CD14-positive monocyte (primary cell): ENCODE results near the gene ACTL6B. TPM values are rescaled to one million over a fixed set of nuclear protein-coding genes. Genes with fewer than 3 reads are reported as not detected.
A peak's percentile ranks its signal among the peaks of the same experiment; 100 is the strongest.

ENCODE experiments used
- DNase-seq, 3 donors: peaks; one replicate each; pipeline ENCODE4 v3.0.0-alpha.2; 2011 to 2022
- H2AFZ ChIP-seq: 2 replicates; pipeline ENCODE4 v1.6.0; 2012; ENCODE audit warnings: mild to moderate bottlenecking, low read depth, low read length, inconsistent platforms; ENCODE audit not compliant: insufficient read depth, poor library complexity, severe bottlenecking
- H3K27ac ChIP-seq, 2 donors: 1 replicate in 1 of 2; 2 replicates in 1 of 2; pipeline ENCODE4 v1.5.1; 2012 to 2013; ENCODE audit warnings: low read length in 2 of 2, control low read depth in 1 of 2, inconsistent platforms in 1 of 2, low read depth in 1 of 2, mild to moderate bottlenecking in 1 of 2
- H3K27me3 ChIP-seq, 2 donors: one replicate each; pipeline versions ENCODE4 v1.6.0 to v1.6.1; 2011 to 2013; ENCODE audit warnings: low read length in 2 of 2; ENCODE audit not compliant: control insufficient read depth in 2 of 2, insufficient read depth in 2 of 2
- H3K36me3 ChIP-seq, 2 donors: replicated peaks in 1 of 2; 1 replicate in 1 of 2; 2 replicates in 1 of 2; pipeline versions ENCODE4 v1.5.1 to v1.6.1; 2012 to 2013; ENCODE audit warnings: low read length in 2 of 2, control low read depth in 1 of 2, inconsistent platforms in 1 of 2, mild to moderate bottlenecking in 1 of 2; ENCODE audit not compliant: insufficient read depth in 2 of 2, control insufficient read depth in 1 of 2
- H3K4me1 ChIP-seq, 2 donors: 1 replicate in 1 of 2; 2 replicates in 1 of 2; pipeline versions ENCODE4 v1.5.1 to v1.6.1; 2012 to 2013; ENCODE audit warnings: low read length in 2 of 2, control low read depth in 1 of 2, inconsistent platforms in 1 of 2, mild to moderate bottlenecking in 1 of 2, moderate library complexity in 1 of 2; ENCODE audit not compliant: insufficient read depth in 2 of 2, control insufficient read depth in 1 of 2
- H3K4me2 ChIP-seq: replicated peaks from 2 replicates; pipeline ENCODE3; 2012; ENCODE audit warnings: low read length, moderate library complexity, mild to moderate bottlenecking; ENCODE audit not compliant: poor library complexity, severe bottlenecking; ENCODE audit errors: extremely low read depth
- H3K4me3 ChIP-seq, 3 experiments: fragments of 200-600 bp in 1 of 3; sonication (generic) in 1 of 3; replicated peaks in 1 of 3; 1 replicate in 2 of 3; 2 replicates in 1 of 3; pipeline ENCODE4 v1.5.1; 2011 to 2013; ENCODE audit warnings: low read length in 3 of 3, mild to moderate bottlenecking in 3 of 3, control low read depth in 2 of 3, low read depth in 2 of 3, inconsistent platforms in 1 of 3, moderate library complexity in 1 of 3
- H3K79me2 ChIP-seq: 2 replicates; pipeline ENCODE4 v1.6.0; 2012; ENCODE audit warnings: mild to moderate bottlenecking, control low read depth, inconsistent platforms, low read length, moderate library complexity; ENCODE audit not compliant: insufficient read depth
- H3K9ac ChIP-seq: 2 replicates; pipeline ENCODE4 v1.6.0; 2017; ENCODE audit warnings: low read length, mild to moderate bottlenecking; ENCODE audit not compliant: insufficient read depth, poor library complexity, severe bottlenecking
- H3K9me3 ChIP-seq, 2 donors: replicated peaks in 1 of 2; 1 replicate in 1 of 2; 2 replicates in 1 of 2; pipeline versions ENCODE4 v1.5.1 to v1.6.1; 2012 to 2013; ENCODE audit warnings: low read length in 2 of 2, control low read depth in 1 of 2; ENCODE audit not compliant: control insufficient read depth in 1 of 2, insufficient read depth in 1 of 2
- H4K20me1 ChIP-seq: 2 replicates; pipeline ENCODE4 v1.6.0; 2012; ENCODE audit warnings: mild to moderate bottlenecking, low read length, control low read depth, moderate library complexity; ENCODE audit not compliant: insufficient read depth
- H3K27ac Mint-ChIP-seq, 7 donors: one replicate each; pipeline ENCODE4 v1.8.0; 2020; ENCODE audit warnings: mild to moderate bottlenecking in 7 of 7, mixed read lengths in 7 of 7, moderate library complexity in 6 of 7, inconsistent platforms in 2 of 7
- H3K27me3 Mint-ChIP-seq, 3 donors: one replicate each; pipeline ENCODE4 v1.8.0; 2021 to 2022; ENCODE audit warnings: low read depth in 3 of 3, mild to moderate bottlenecking in 3 of 3, mixed read lengths in 3 of 3, moderate library complexity in 3 of 3, inconsistent platforms in 1 of 3
- H3K36me3 Mint-ChIP-seq, 2 donors: one replicate each; pipeline ENCODE4 v1.8.0; 2020; ENCODE audit warnings: mixed read lengths in 2 of 2, inconsistent platforms in 1 of 2, mild to moderate bottlenecking in 1 of 2
- H3K4me1 Mint-ChIP-seq: one replicate; pipeline ENCODE4 v1.8.0; 2020; ENCODE audit warnings: mild to moderate bottlenecking, mixed read lengths
- H3K4me3 Mint-ChIP-seq, 2 donors: one replicate each; pipeline ENCODE4 v1.8.0; 2020; ENCODE audit warnings: mild to moderate bottlenecking in 2 of 2, mixed read lengths in 2 of 2, moderate library complexity in 1 of 2
- H3K9me3 Mint-ChIP-seq, 7 donors: one replicate each; pipeline ENCODE4 v1.8.0; 2020 to 2022; ENCODE audit warnings: mixed read lengths in 7 of 7, mild to moderate bottlenecking in 6 of 7, moderate library complexity in 6 of 7, inconsistent platforms in 2 of 7
- CTCF ChIP-seq: fragments of 200-600 bp; IDR thresholded peaks from one replicate; pipeline ENCODE4 v1.8.0; 2022; ENCODE audit warnings: antibody characterized with exemption, mild to moderate bottlenecking
- WGBS: methylation state at CpG from one replicate; pipeline ENCODE4 v1.1.5; 2013; ENCODE audit warnings: missing lambda C conversion rate; ENCODE audit not compliant: insufficient coverage; 5-methylcytosine and 5-hydroxymethylcytosine counted together
- intact Hi-C, 2 donors: fragments of 100-400 bp; cut with micrococcal nuclease; formaldehyde crosslinking; loops; one replicate each; pipeline versions ENCODE4 v1.15.0 to v1.15.1; 2023
- polyA plus RNA-seq, 3 donors: library from polyadenylated mRNA; depleted of rRNA in 1 of 3; unstranded in 2 of 3; stranded (reverse) in 1 of 3; fragments of 300-500 nt in 2 of 3; fragments of >200 nt in 1 of 3; fragmentation: Illumina TruSeq in 2 of 3; gene quantifications; 1 replicate in 2 of 3; 2 replicates in 1 of 3; pipeline ENCODE4 v1.2.3, GENCODE V29; 2012 to 2021

The ACTL6B gene
- polyA plus RNA-seq, 3 donors, result not detected

- Mint-ChIP-seq H3K27ac (no peak overlapping the region), H3K4me1 (peaks cover 11% of the 10 kb centered on the region), H3K27me3 (peaks cover 10 to 20% (median 17%) of the 10 kb centered on the region in 3 donors), H3K36me3 (no peaks in the 10 kb centered on the region), H3K9me3 (peaks cover 0 to 5% (median 0%) of the 10 kb centered on the region in 7 donors), H3K4me3 (no peak overlapping the region)
- WGBS, result 86% methylated on average over 14 of the region's 18 CpGs
- no peak for DNase-seq
- Histone ChIP-seq H2AFZ (no peak overlapping the region), H3K9ac (no peak overlapping the region), H3K27ac (no peak overlapping the region), H3K27me3 (peaks cover 0 to 10% of the 10 kb centered on the region in 2 donors), H3K4me3 (no peak overlapping the region), H4K20me1 (no peaks in the 10 kb centered on the region), H3K36me3 (no peaks in the 10 kb centered on the region), H3K9me3 (no peaks in the 10 kb centered on the region), H3K4me1 (peaks cover 14 to 16% of the 10 kb centered on the region in 2 donors), H3K79me2 (no peaks in the 10 kb centered on the region), H3K4me2 (no peak overlapping the region)
- no peak for TF ChIP-seq CTCF
- intact Hi-C loops, result no loop called here
These were observed 56.1 kb downstream of the ACTL6B start for GRCh38 chr7:100599911-100600729.

- Histone ChIP-seq H3K4me1 (peaks cover under 1 to 2% of the 10 kb centered on the region in 2 donors), H3K4me2 (no peak overlapping the region), H2AFZ (no peak overlapping the region), H3K9me3 (no peaks in the 10 kb centered on the region), H3K27ac (no peak overlapping the region), H3K9ac (no peak overlapping the region), H3K36me3 (no peaks in the 10 kb centered on the region), H3K27me3 (peaks cover 0 to 4% of the 10 kb centered on the region in 2 donors), H3K79me2 (no peaks in the 10 kb centered on the region), H3K4me3 (no peak overlapping the region), H4K20me1 (no peaks in the 10 kb centered on the region)
- H3K27ac Mint-ChIP-seq, result peak overlapping the region in 1 of 7 donors; percentile 58
- H3K9me3 Mint-ChIP-seq, result peaks cover 0 to 2% (median 0%) of the 10 kb centered on the region in 7 donors
- peaks cover 8 to 13% (median 11%) of the 10 kb centered on the region in 3 donors for H3K27me3 Mint-ChIP-seq
- TF ChIP-seq CTCF, result no peak
- no peak for DNase-seq
- 64% methylated on average over 1 of the region's 4 CpGs for WGBS
- intact Hi-C loops, result no loop called here
- peaks cover under 1% of the 10 kb centered on the region for H3K4me1 Mint-ChIP-seq
- H3K4me3 Mint-ChIP-seq, result peak overlapping the region in 1 of 2 donors; percentile 50
- no peaks in the 10 kb centered on the region for H3K36me3 Mint-ChIP-seq
These were observed 57.8 kb downstream of the ACTL6B start for GRCh38 chr7:100598425-100598824.
